ENCODE data around the gene NKD1. TPM values are rescaled to one million over a fixed set of nuclear protein-coding genes. Genes with fewer than 3 reads are reported as not detected.
"Not testable (repeated sequence)": the region's sequence is repeated elsewhere in the genome, so short reads cannot be mapped to it uniquely, and the experiment has no call there.

Gene NKD1
- total RNA-seq, 4 donors from 2014 or later: 1.8 to 9.1 (median 2.6) TPM

DNA sequence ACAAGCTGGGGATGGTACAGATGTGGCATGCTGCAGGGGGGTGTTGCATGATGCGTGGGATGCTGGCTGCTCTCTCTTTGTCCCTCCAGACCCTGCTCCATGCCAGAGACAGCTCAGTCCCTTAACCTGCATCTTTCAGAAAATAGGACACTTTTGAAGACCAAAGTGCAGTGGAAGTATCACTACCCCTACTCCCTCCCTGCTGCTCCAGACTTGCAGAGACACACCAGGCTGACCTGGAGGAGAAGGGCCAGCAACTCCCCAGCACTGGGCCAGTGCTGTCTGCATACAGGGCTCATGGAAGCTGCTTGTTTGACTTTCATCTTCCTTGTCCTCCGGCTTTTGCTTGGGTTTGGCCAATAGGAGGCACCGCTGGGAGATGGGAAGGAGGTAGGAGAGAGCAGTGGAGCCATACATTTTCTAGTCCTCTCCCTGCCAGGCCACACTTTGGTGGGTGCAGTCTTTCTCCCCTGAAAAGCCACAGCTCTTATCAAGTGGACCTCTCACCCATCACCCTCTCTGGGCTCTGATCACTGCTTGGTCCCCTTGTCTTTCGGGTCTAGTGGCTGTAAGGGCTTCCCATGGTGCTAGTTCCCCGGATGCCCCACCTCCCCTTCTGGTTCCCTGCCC, 46.1 kb upstream of the NKD1 start:
- H3K27me3 ChIP-seq: no peaks in the 10 kb centered on the region
- H3K36me3 ChIP-seq: no peaks in the 10 kb centered on the region
- no peak for DNase-seq (ENCODE audit: low spot score in 2 of 2)
- H3K4me1 ChIP-seq: no peaks in the 10 kb centered on the region
- TF ChIP-seq POLR2A (IDR thresholded peaks at IDR 0.05): no peak
- TF ChIP-seq, protein P1, sequence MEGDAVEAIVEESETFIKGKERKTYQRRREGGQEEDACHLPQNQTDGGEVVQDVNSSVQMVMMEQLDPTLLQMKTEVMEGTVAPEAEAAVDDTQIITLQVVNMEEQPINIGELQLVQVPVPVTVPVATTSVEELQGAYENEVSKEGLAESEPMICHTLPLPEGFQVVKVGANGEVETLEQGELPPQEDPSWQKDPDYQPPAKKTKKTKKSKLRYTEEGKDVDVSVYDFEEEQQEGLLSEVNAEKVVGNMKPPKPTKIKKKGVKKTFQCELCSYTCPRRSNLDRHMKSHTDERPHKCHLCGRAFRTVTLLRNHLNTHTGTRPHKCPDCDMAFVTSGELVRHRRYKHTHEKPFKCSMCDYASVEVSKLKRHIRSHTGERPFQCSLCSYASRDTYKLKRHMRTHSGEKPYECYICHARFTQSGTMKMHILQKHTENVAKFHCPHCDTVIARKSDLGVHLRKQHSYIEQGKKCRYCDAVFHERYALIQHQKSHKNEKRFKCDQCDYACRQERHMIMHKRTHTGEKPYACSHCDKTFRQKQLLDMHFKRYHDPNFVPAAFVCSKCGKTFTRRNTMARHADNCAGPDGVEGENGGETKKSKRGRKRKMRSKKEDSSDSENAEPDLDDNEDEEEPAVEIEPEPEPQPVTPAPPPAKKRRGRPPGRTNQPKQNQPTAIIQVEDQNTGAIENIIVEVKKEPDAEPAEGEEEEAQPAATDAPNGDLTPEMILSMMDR (IDR thresholded peaks at IDR 0.05): no peak
- no peak for TF ChIP-seq POLR2AphosphoS5 (IDR thresholded peaks at IDR 0.05)
- TF ChIP-seq EP300 (IDR thresholded peaks at IDR 0.05): no peak
- 84% methylated on average over 5 of the region's 5 CpGs for WGBS
- H3K4me3 ChIP-seq: no peak overlapping the region
- H3K27ac ChIP-seq: no peak overlapping the region
- no peaks in the 10 kb centered on the region for H3K9me3 ChIP-seq

- Histone ChIP-seq H3K27ac (no peak overlapping the region), H3K4me3 (no peak overlapping the region), H3K4me1 (no peaks in the 10 kb centered on the region), H3K36me3 (no peaks in the 10 kb centered on the region), H3K27me3 (no peaks in the 10 kb centered on the region), H3K9me3 (no peaks in the 10 kb centered on the region)
- TF ChIP-seq EP300 (IDR thresholded peaks at IDR 0.05) (no peak), POLR2AphosphoS5 (IDR thresholded peaks at IDR 0.05) (no peak)
- DNase-seq (ENCODE audit: low spot score in 2 of 2): no peak
- WGBS: 66% methylated on average over 10 of the region's 10 CpGs
Observed at GRCh38 chr16:50502616-50503011, 45.6 kb upstream of the NKD1 start.

- WGBS: 73% methylated on average over 8 of the region's 8 CpGs
- H3K4me1 ChIP-seq; DNase-seq (ENCODE audit: low spot score in 2 of 2); H3K9me3 ChIP-seq; H3K27me3 ChIP-seq; H3K36me3 ChIP-seq; H3K27ac ChIP-seq; H3K4me3 ChIP-seq: not testable (repeated sequence)
Observed at GRCh38 chr16:50503868-50504531, 44.2 kb upstream of the NKD1 start.

GRCh38 chr16:50505115-50505514, 43.1 kb upstream of the NKD1 start:
- no peak for DNase-seq (ENCODE audit: low spot score in 2 of 2)
- Histone ChIP-seq H3K27me3 (no peaks in the 10 kb centered on the region), H3K4me1 (no peaks in the 10 kb centered on the region), H3K4me3 (no peak overlapping the region), H3K27ac (no peak overlapping the region), H3K36me3 (no peaks in the 10 kb centered on the region), H3K9me3 (no peaks in the 10 kb centered on the region)
- 82% methylated on average over 5 of the region's 5 CpGs for WGBS
- TF ChIP-seq, protein P1 (IDR thresholded peaks at IDR 0.05): no peak
- TF ChIP-seq POLR2A (IDR thresholded peaks at IDR 0.05) (no peak), POLR2AphosphoS5 (IDR thresholded peaks at IDR 0.05) (no peak), EP300 (IDR thresholded peaks at IDR 0.05) (no peak)

- Histone ChIP-seq H3K27ac (no peak overlapping the region), H3K27me3 (no peaks in the 10 kb centered on the region), H3K9me3 (no peaks in the 10 kb centered on the region), H3K4me1 (no peaks in the 10 kb centered on the region), H3K4me3 (no peak overlapping the region), H3K36me3 (no peaks in the 10 kb centered on the region)
- DNase-seq (ENCODE audit: low spot score in 2 of 2): no peak
- WGBS: 83% methylated on average over 13 of the region's 13 CpGs
- TF ChIP-seq, protein P1 (IDR thresholded peaks at IDR 0.05): no peak
- TF ChIP-seq POLR2AphosphoS5 (IDR thresholded peaks at IDR 0.05) (no peak), POLR2A (IDR thresholded peaks at IDR 0.05) (no peak), EP300 (IDR thresholded peaks at IDR 0.05) (no peak)
Observed at GRCh38 chr16:50505714-50506542, 42.3 kb upstream of the NKD1 start.

- Histone ChIP-seq H3K4me3 (no peak overlapping the region), H3K9me3 (no peaks in the 10 kb centered on the region), H3K4me1 (no peaks in the 10 kb centered on the region), H3K27me3 (no peaks in the 10 kb centered on the region), H3K36me3 (no peaks in the 10 kb centered on the region), H3K27ac (no peak overlapping the region)
- 94% methylated on average over 4 of the region's 4 CpGs for WGBS
- TF ChIP-seq POLR2A (IDR thresholded peaks at IDR 0.05) (no peak), POLR2AphosphoS5 (IDR thresholded peaks at IDR 0.05) (no peak), EP300 (IDR thresholded peaks at IDR 0.05) (no peak)
- TF ChIP-seq, protein P1 (IDR thresholded peaks at IDR 0.05): no peak
- no peak for DNase-seq (ENCODE audit: low spot score in 2 of 2)
Observed at GRCh38 chr16:50506543-50506937, 41.7 kb upstream of the NKD1 start.
